Natural killer cell (primary cell): ENCODE results near the gene TAF3. TPM values are rescaled to one million over a fixed set of nuclear protein-coding genes. Genes with fewer than 3 reads are reported as not detected.
A peak's percentile ranks its signal among the peaks of the same experiment; 100 is the strongest.
"Not testable (repeated sequence)": the region's sequence is repeated elsewhere in the genome, so short reads cannot be mapped to it uniquely, and the experiment has no call there.

Experiments
- ATAC-seq, 3 donors: fragments of 150-1000 bp in 2 of 3; fragments of 200-7000 bp in 1 of 3; cut with Tn5 transposase; 1 replicate in 1 of 3; 2 replicates in 2 of 3; pipeline ENCODE4 v1.10.0; 2021; ENCODE audit warnings: mild to moderate bottlenecking in 2 of 3, moderate library complexity in 2 of 3
- DNase-seq, 2 donors: peaks; one replicate each; pipeline versions ENCODE4 v3.0.0 to v3.0.0-alpha.2; 2013 to 2021; ENCODE audit warnings: mixed read lengths in 1 of 2
- H3K27ac ChIP-seq: one replicate; pipeline ENCODE4 v1.5.1; 2013; ENCODE audit warnings: mild to moderate bottlenecking, low read length
- H3K27me3 ChIP-seq: one replicate; pipeline ENCODE4 v1.6.1; 2013; ENCODE audit warnings: low read length; ENCODE audit not compliant: control insufficient read depth, insufficient read depth
- H3K36me3 ChIP-seq: one replicate; pipeline ENCODE4 v1.6.1; 2013; ENCODE audit warnings: low read length; ENCODE audit not compliant: control insufficient read depth, insufficient read depth
- H3K4me1 ChIP-seq: one replicate; pipeline ENCODE4 v1.6.1; 2013; ENCODE audit warnings: low read length; ENCODE audit not compliant: control insufficient read depth, insufficient read depth
- H3K4me3 ChIP-seq: one replicate; pipeline ENCODE4 v1.5.1; 2013; ENCODE audit warnings: low read length
- H3K9me3 ChIP-seq: one replicate; pipeline ENCODE4 v1.6.1; 2013; ENCODE audit warnings: low read length; ENCODE audit not compliant: control insufficient read depth, insufficient read depth
- H3K27ac Mint-ChIP-seq, 2 donors: one replicate each; pipeline ENCODE4 v1.8.0; 2022; ENCODE audit warnings: mild to moderate bottlenecking in 2 of 2, mixed read lengths in 2 of 2, moderate library complexity in 1 of 2
- H3K27me3 Mint-ChIP-seq, 2 donors: one replicate each; pipeline ENCODE4 v1.8.0; 2022; ENCODE audit warnings: low read depth in 2 of 2, mixed read lengths in 2 of 2
- H3K36me3 Mint-ChIP-seq: one replicate; pipeline ENCODE4 v1.8.0; 2022; ENCODE audit warnings: mixed read lengths
- H3K4me1 Mint-ChIP-seq, 2 donors: one replicate each; pipeline ENCODE4 v1.8.0; 2022; ENCODE audit warnings: mixed read lengths in 2 of 2
- H3K4me3 Mint-ChIP-seq: one replicate; pipeline ENCODE4 v1.8.0; 2022; ENCODE audit warnings: mild to moderate bottlenecking, moderate library complexity, mixed read lengths
- H3K9me3 Mint-ChIP-seq, 2 donors: one replicate each; pipeline ENCODE4 v1.8.0; 2022; ENCODE audit warnings: mixed read lengths in 2 of 2
- CTCF ChIP-seq: fragments of 200-600 bp; IDR thresholded peaks from one replicate; pipeline ENCODE4 v1.8.0; 2022; ENCODE audit warnings: antibody characterized with exemption
- WGBS: methylation state at CpG from one replicate; pipeline ENCODE4 v1.1.7; 2013; ENCODE audit warnings: missing lambda C conversion rate; ENCODE audit not compliant: insufficient coverage; 5-methylcytosine and 5-hydroxymethylcytosine counted together
- intact Hi-C: fragments of 100-400 bp; cut with micrococcal nuclease; formaldehyde crosslinking; loops from one replicate; pipeline ENCODE4 v1.14.2; 2022
- total RNA-seq, 4 donors: library from RNA; stranded (reverse); fragments of 120-200 nt in 1 of 4; gene quantifications; one replicate each; pipeline versions ENCODE4 v1.2.3 to v1.2.4, GENCODE V29; 2013 to 2022

TAF3 gene
- total RNA-seq, 3 donors from 2014 or later (not counting 1 experiment from before 2014, with no cell fraction given), result 14.5 to 17.0 (median 15.6) TPM

- Histone ChIP-seq H3K36me3 (no peaks in the 10 kb centered on the region), H3K27me3 (peaks cover 2% of the 10 kb centered on the region), H3K9me3 (no peaks in the 10 kb centered on the region), H3K4me3 (no peak overlapping the region), H3K27ac (no peak overlapping the region), H3K4me1 (no peaks in the 10 kb centered on the region)
- no peaks in the 10 kb centered on the region for H3K36me3 Mint-ChIP-seq
- H3K27me3 Mint-ChIP-seq, result peaks cover 16 to 25% of the 10 kb centered on the region in 2 donors
- H3K4me3 Mint-ChIP-seq, result peak overlapping the region; percentile 68
- H3K27ac Mint-ChIP-seq, result peak overlapping the region in 1 of 2 donors; percentile 12
- intact Hi-C loops, result no loop called here
- H3K4me1 Mint-ChIP-seq, result peaks cover 5% of the 10 kb centered on the region in 2 donors
- ATAC-seq, result peak in 1 of 3 donors; percentile 17
- H3K9me3 Mint-ChIP-seq, result no peaks in the 10 kb centered on the region
- TF ChIP-seq CTCF, result no peak
- WGBS, result 70% methylated on average over 16 of the region's 17 CpGs
- peak in 1 of 2 donors; percentile 12 for DNase-seq
Measured at GRCh38 chr10:8026349-8027259, 208.3 kb downstream of the TAF3 start.

GRCh38 chr10:8031211-8031610, 212.9 kb downstream of the TAF3 start:
- H3K27ac Mint-ChIP-seq, ATAC-seq, H3K36me3 ChIP-seq, H3K4me3 Mint-ChIP-seq, H3K9me3 Mint-ChIP-seq, H3K36me3 Mint-ChIP-seq, H3K27ac ChIP-seq, DNase-seq, intact Hi-C loops, H3K4me3 ChIP-seq, H3K9me3 ChIP-seq: not testable (repeated sequence)
- Mint-ChIP-seq H3K4me1 (peaks cover 11 to 18% of the 10 kb centered on the region in 2 donors), H3K27me3 (peaks cover 31 to 33% of the 10 kb centered on the region in 2 donors)
- peaks cover 24% of the 10 kb centered on the region for H3K4me1 ChIP-seq
- peaks cover 32% of the 10 kb centered on the region for H3K27me3 ChIP-seq
- 92% methylated on average over 5 of the region's 5 CpGs for WGBS

GRCh38 chr10:8032558-8032957, 214.3 kb downstream of the TAF3 start:
- Mint-ChIP-seq H3K9me3 (no peaks in the 10 kb centered on the region), H3K27me3 (peaks cover 37 to 39% of the 10 kb centered on the region in 2 donors), H3K36me3 (no peaks in the 10 kb centered on the region), H3K4me1 (peaks cover 11 to 19% of the 10 kb centered on the region in 2 donors), H3K4me3 (no peak overlapping the region), H3K27ac (no peak overlapping the region)
- WGBS, result 98% methylated on average over 7 of the region's 7 CpGs
- DNase-seq, result no peak
- Histone ChIP-seq H3K27ac (no peak overlapping the region), H3K4me1 (peaks cover 30% of the 10 kb centered on the region), H3K4me3 (no peak overlapping the region), H3K9me3 (no peaks in the 10 kb centered on the region), H3K36me3 (no peaks in the 10 kb centered on the region), H3K27me3 (peaks cover 45% of the 10 kb centered on the region)
- no peak for ATAC-seq
- no peak for TF ChIP-seq CTCF
- intact Hi-C loops, result no loop called here

- DNase-seq (peak in 1 of 2 donors; percentile 46), ATAC-seq (peak in 2 of 3 donors; percentile 29 to 53)
- peaks cover 22 to 26% of the 10 kb centered on the region in 2 donors for H3K4me1 Mint-ChIP-seq
- H3K27ac Mint-ChIP-seq, result no peak overlapping the region
- Histone ChIP-seq H3K27me3 (peaks cover 57% of the 10 kb centered on the region), H3K27ac (no peak overlapping the region), H3K4me1 (peaks cover 30% of the 10 kb centered on the region), H3K36me3 (no peaks in the 10 kb centered on the region), H3K9me3 (no peaks in the 10 kb centered on the region), H3K4me3 (no peak overlapping the region)
- H3K27me3 Mint-ChIP-seq, result peaks cover 49 to 53% of the 10 kb centered on the region in 2 donors
- no peak for TF ChIP-seq CTCF
- 13% methylated on average over 45 of the region's 45 CpGs for WGBS
- H3K9me3 Mint-ChIP-seq, result peaks cover 0 to 2% of the 10 kb centered on the region in 2 donors
- H3K4me3 Mint-ChIP-seq, result peak overlapping the region; percentile 35
- peaks cover 8% of the 10 kb centered on the region for H3K36me3 Mint-ChIP-seq
- intact Hi-C loops, result no loop called here
Measured at GRCh38 chr10:8033812-8034465, 215.6 kb downstream of the TAF3 start.
